Adrenal gland (tissue), 5 donors: Measurements from ENCODE around the gene OOSP1.

Experiments used
- POLR2A ChIP-seq, 2 donors: fragments of 450-650 bp; IDR thresholded peaks; one replicate each; pipeline ENCODE4 v1.6.1; 2017; ENCODE audit warnings: antibody characterized with exemption in 2 of 2, mild to moderate bottlenecking in 2 of 2, moderate library complexity in 1 of 2
- TF ChIP-seq, protein P1 (sequence below), 6 experiments: fragments of 450-650 bp in 4 of 6; fragments of 200-600 bp in 2 of 6; sonication (generic) in 1 of 6; IDR thresholded peaks; 1 replicate in 5 of 6; 2 replicates in 1 of 6; pipeline versions ENCODE4 v1.5.1 to v1.8.0; 2016 to 2021; ENCODE audit warnings: antibody characterized with exemption in 6 of 6, mild to moderate bottlenecking in 2 of 6, moderate library complexity in 1 of 6
- donor health status: DM: no; HTN: no; CAD: no.

DNA sequence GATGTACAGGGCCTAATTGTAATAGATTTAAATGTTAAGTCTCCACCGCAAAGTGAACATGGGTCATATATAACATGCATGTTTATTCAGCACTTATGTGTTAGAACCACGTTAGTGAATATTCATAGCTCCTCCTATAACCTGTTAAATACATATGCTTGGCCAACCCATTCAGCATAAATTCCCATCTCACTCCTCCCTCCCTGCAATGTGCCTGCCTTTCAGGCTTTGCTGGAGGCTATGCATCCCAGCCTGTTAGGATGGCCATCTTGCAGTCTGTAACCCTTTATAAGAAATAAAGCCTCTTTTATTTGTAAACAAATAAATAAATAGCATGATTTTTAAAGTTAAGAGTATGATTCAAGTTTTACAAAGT is 23.9 kb downstream of the OOSP1 start:
- TF ChIP-seq POLR2A (IDR thresholded peaks at IDR 0.05), result no peak
- TF ChIP-seq, protein P1, sequence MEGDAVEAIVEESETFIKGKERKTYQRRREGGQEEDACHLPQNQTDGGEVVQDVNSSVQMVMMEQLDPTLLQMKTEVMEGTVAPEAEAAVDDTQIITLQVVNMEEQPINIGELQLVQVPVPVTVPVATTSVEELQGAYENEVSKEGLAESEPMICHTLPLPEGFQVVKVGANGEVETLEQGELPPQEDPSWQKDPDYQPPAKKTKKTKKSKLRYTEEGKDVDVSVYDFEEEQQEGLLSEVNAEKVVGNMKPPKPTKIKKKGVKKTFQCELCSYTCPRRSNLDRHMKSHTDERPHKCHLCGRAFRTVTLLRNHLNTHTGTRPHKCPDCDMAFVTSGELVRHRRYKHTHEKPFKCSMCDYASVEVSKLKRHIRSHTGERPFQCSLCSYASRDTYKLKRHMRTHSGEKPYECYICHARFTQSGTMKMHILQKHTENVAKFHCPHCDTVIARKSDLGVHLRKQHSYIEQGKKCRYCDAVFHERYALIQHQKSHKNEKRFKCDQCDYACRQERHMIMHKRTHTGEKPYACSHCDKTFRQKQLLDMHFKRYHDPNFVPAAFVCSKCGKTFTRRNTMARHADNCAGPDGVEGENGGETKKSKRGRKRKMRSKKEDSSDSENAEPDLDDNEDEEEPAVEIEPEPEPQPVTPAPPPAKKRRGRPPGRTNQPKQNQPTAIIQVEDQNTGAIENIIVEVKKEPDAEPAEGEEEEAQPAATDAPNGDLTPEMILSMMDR (IDR thresholded peaks at IDR 0.05), result no peak
